ENCODE measurements around the gene SLAIN1. TPM values are rescaled to one million over a fixed set of nuclear protein-coding genes. Genes with fewer than 3 reads are reported as not detected.

Gene SLAIN1
- total RNA-seq, 2 experiments from 2014 or later, result 16.4 to 31.7 TPM

DNA sequence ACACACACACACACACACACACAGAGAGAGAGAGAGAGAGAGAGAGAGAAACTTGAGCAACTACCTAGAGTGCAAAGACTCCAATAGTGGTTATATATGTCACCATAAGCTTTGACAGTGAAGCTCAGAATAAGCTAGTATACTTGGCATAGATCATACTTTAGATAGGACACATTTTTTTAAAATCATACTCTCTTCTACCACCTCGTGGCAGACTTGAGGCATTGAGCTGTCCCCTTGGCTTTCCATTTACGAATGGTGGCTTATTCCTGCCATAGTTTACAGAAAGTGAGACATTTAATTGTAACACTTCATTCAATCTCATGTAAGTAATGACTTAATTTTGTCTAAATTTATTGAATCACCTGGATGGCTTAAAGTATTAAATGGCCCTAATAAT lies 112.9 kb downstream of the SLAIN1 start:
- H3K4me1 ChIP-seq (ENCODE audit: insufficient read depth, low read length, poor library complexity, severe bottlenecking), result no peaks in the 10 kb centered on the region
- H3K79me2 ChIP-seq (ENCODE audit: insufficient read depth, low read depth, low read length), result no peaks in the 10 kb centered on the region
- peak; percentile 28 for DNase-seq (ENCODE audit: low spot score)
- no peak overlapping the region for H2AFZ ChIP-seq (ENCODE audit: low read length)
- CTCF ChIA-PET (ENCODE audit: unreplicated experiment), result interaction anchor here (0.7 kb wide), 1 partner anchor 12 kb away, joined by 3 read pairs; no protein-coding TSS in a partner anchor
- TF ChIP-seq, protein P1, sequence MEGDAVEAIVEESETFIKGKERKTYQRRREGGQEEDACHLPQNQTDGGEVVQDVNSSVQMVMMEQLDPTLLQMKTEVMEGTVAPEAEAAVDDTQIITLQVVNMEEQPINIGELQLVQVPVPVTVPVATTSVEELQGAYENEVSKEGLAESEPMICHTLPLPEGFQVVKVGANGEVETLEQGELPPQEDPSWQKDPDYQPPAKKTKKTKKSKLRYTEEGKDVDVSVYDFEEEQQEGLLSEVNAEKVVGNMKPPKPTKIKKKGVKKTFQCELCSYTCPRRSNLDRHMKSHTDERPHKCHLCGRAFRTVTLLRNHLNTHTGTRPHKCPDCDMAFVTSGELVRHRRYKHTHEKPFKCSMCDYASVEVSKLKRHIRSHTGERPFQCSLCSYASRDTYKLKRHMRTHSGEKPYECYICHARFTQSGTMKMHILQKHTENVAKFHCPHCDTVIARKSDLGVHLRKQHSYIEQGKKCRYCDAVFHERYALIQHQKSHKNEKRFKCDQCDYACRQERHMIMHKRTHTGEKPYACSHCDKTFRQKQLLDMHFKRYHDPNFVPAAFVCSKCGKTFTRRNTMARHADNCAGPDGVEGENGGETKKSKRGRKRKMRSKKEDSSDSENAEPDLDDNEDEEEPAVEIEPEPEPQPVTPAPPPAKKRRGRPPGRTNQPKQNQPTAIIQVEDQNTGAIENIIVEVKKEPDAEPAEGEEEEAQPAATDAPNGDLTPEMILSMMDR (conservative IDR thresholded peaks at IDR 0.05; ENCODE audit: low read length), result peak; percentile 76
- TF ChIP-seq EZH2phosphoT487 (IDR thresholded peaks at IDR 0.05; ENCODE audit: borderline replicate concordance, low read depth, low read length), result no peak
- H3K27ac ChIP-seq (ENCODE audit: low read depth, low read length, poor library complexity, severe bottlenecking), result no peak overlapping the region
- H3K9me3 ChIP-seq (ENCODE audit: low read length), result no peaks in the 10 kb centered on the region
- intact Hi-C loops (cut with micrococcal nuclease; ENCODE audit: unreplicated experiment), result no loop called here
- no peaks in the 10 kb centered on the region for H3K9me2 ChIP-seq (ENCODE audit: insufficient read depth, low read length)
- no TSS peak for BruUV-seq (replicated peaks)
- H3K36me3 ChIP-seq (ENCODE audit: insufficient read depth, low read length), result no peaks in the 10 kb centered on the region
- no peak overlapping the region for H3K4me2 ChIP-seq (ENCODE audit: low read length)
- POLR2A ChIA-PET, result interaction anchor here (0.6 kb wide), 1 partner anchor 213 kb away, joined by 3 read pairs; no protein-coding TSS in a partner anchor
- H3K4me3 ChIP-seq (ENCODE audit: low read depth, low read length, poor library complexity, severe bottlenecking), result no peak overlapping the region
- H4K20me1 ChIP-seq (ENCODE audit: insufficient read depth, low read length), result no peaks in the 10 kb centered on the region

- Histone ChIP-seq H3K9me3 (ENCODE audit: low read length) (no peaks in the 10 kb centered on the region), H4K20me1 (ENCODE audit: insufficient read depth, low read length) (no peaks in the 10 kb centered on the region), H3K9me2 (ENCODE audit: insufficient read depth, low read length) (no peaks in the 10 kb centered on the region), H3K4me2 (ENCODE audit: low read length) (no peak overlapping the region), H2AFZ (ENCODE audit: low read length) (no peak overlapping the region), H3K4me3 (ENCODE audit: low read depth, low read length, poor library complexity, severe bottlenecking) (no peak overlapping the region), H3K27ac (ENCODE audit: low read depth, low read length, poor library complexity, severe bottlenecking) (no peak overlapping the region), H3K4me1 (ENCODE audit: insufficient read depth, low read length, poor library complexity, severe bottlenecking) (no peaks in the 10 kb centered on the region), H3K36me3 (ENCODE audit: insufficient read depth, low read length) (no peaks in the 10 kb centered on the region), H3K79me2 (ENCODE audit: insufficient read depth, low read depth, low read length) (no peaks in the 10 kb centered on the region)
- CTCF ChIA-PET (ENCODE audit: unreplicated experiment), result interaction anchor here (0.7 kb wide), 1 partner anchor 12 kb away, joined by 3 read pairs; no protein-coding TSS in a partner anchor
- TF ChIP-seq EZH2phosphoT487 (IDR thresholded peaks at IDR 0.05; ENCODE audit: borderline replicate concordance, low read depth, low read length), result no peak
- TF ChIP-seq, protein P1 (conservative IDR thresholded peaks at IDR 0.05; ENCODE audit: low read length), result no peak
- intact Hi-C loops (cut with micrococcal nuclease; ENCODE audit: unreplicated experiment), result no loop called here
- no TSS peak for BruUV-seq (replicated peaks)
- POLR2A ChIA-PET, result interaction anchor here (1.0 kb wide), 1 partner anchor 37 kb away, joined by 4 read pairs; no protein-coding TSS in a partner anchor
- no peak for DNase-seq (ENCODE audit: low spot score)
These were observed 113.4 kb downstream of the SLAIN1 start for GRCh38 chr13:77810878-77811277.

DNA sequence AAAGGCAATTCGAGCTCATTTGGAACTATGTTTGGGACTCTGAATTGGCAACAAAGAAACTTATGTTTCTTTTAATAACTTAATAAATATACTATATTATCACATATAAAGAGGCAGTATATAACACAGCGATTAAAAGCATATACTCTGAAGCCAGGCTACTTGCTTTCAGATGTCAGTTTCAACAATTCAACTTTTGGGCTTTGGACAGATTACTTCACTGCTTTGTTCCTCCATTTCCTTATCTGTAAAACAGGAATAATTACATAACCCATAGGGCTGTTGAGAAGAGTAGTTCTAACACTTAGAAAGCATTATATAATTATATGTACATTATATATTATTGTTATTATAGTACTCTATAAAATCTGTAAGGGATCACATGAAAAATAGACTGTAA lies 113.9 kb downstream of the SLAIN1 start:
- no peak for TF ChIP-seq EZH2phosphoT487 (IDR thresholded peaks at IDR 0.05; ENCODE audit: borderline replicate concordance, low read depth, low read length)
- TF ChIP-seq, protein P1 (conservative IDR thresholded peaks at IDR 0.05; ENCODE audit: low read length), result no peak
- no peaks in the 10 kb centered on the region for H3K79me2 ChIP-seq (ENCODE audit: insufficient read depth, low read depth, low read length)
- no peak overlapping the region for H3K4me2 ChIP-seq (ENCODE audit: low read length)
- no peaks in the 10 kb centered on the region for H3K4me1 ChIP-seq (ENCODE audit: insufficient read depth, low read length, poor library complexity, severe bottlenecking)
- BruUV-seq (replicated peaks), result no TSS peak
- intact Hi-C loops (cut with micrococcal nuclease; ENCODE audit: unreplicated experiment), result no loop called here
- no peak overlapping the region for H3K4me3 ChIP-seq (ENCODE audit: low read depth, low read length, poor library complexity, severe bottlenecking)
- CTCF ChIA-PET (ENCODE audit: unreplicated experiment), result no interaction called here
- no peaks in the 10 kb centered on the region for H4K20me1 ChIP-seq (ENCODE audit: insufficient read depth, low read length)
- no peaks in the 10 kb centered on the region for H3K9me2 ChIP-seq (ENCODE audit: insufficient read depth, low read length)
- H2AFZ ChIP-seq (ENCODE audit: low read length), result no peak overlapping the region
- no peak for DNase-seq (ENCODE audit: low spot score)
- H3K27ac ChIP-seq (ENCODE audit: low read depth, low read length, poor library complexity, severe bottlenecking), result no peak overlapping the region
- H3K9me3 ChIP-seq (ENCODE audit: low read length), result no peaks in the 10 kb centered on the region
- POLR2A ChIA-PET, result interaction anchor here (1.0 kb wide), 1 partner anchor 38 kb away, joined by 4 read pairs; no protein-coding TSS in a partner anchor
- no peaks in the 10 kb centered on the region for H3K36me3 ChIP-seq (ENCODE audit: insufficient read depth, low read length)

Measured in OCI-LY7 (cell line).